ENCODE measurements around the gene KIF16B. TPM values are rescaled to one million over a fixed set of nuclear protein-coding genes. Genes with fewer than 3 reads are reported as not detected.

Gene KIF16B
- total RNA-seq, 1 experiment from 2014 or later: 7.6 TPM

DNA sequence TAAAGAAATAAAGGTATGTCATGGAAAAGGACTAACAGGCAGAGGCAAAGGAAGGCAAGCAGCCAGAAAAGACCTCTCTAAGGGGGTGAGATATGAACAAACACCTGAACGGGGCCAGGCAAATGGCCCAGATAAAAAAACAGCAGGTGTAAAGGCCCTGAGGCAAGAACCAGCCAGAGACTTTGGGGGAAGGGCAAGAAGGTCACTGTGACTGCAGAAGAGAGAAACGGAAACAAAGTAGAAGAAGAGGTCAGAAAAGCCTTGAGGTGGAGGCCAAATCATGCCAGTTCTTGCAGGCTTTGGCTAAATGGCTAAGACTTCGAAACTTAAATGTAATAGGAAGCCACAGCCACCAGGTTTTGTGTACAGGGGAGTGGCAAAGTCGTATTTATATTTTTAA lies 30.8 kb downstream of the KIF16B start:
- ATAC-seq (no peak), DNase-seq (ENCODE audit: low spot score) (no peak)
- Mint-ChIP-seq H3K27ac (no peak overlapping the region), H3K9me3 (no peaks in the 10 kb centered on the region), H3K4me3 (no peak overlapping the region), H3K27me3 (ENCODE audit: low read depth) (no peaks in the 10 kb centered on the region), H3K4me1 (peaks cover 19% of the 10 kb centered on the region), H3K36me3 (no peaks in the 10 kb centered on the region)
- TF ChIP-seq CREB1 (CRISPR knock-in tag; IDR thresholded peaks at IDR 0.05) (no peak), CTCF (IDR thresholded peaks at IDR 0.05) (no peak), KAT7 (CRISPR knock-in tag; IDR thresholded peaks at IDR 0.05; ENCODE audit: borderline replicate concordance) (no peak), FOXK1 (CRISPR knock-in tag; IDR thresholded peaks at IDR 0.05) (no peak), JUN (CRISPR knock-in tag; IDR thresholded peaks at IDR 0.05) (no peak), IRF2 (CRISPR knock-in tag; IDR thresholded peaks at IDR 0.05; ENCODE audit: borderline replicate concordance, low read depth) (no peak), ZNF138 (CRISPR knock-in tag; conservative IDR thresholded peaks at IDR 0.05) (no peak), SMAD4 (CRISPR knock-in tag; IDR thresholded peaks at IDR 0.05) (no peak), GTF2I (CRISPR knock-in tag; conservative IDR thresholded peaks at IDR 0.05) (no peak), ERG (CRISPR knock-in tag; IDR thresholded peaks at IDR 0.05) (no peak), ZNF423 (CRISPR knock-in tag; IDR thresholded peaks at IDR 0.05) (no peak), ATF3 (CRISPR knock-in tag; conservative IDR thresholded peaks at IDR 0.05) (no peak)
- TF ChIP-seq, protein P1, sequence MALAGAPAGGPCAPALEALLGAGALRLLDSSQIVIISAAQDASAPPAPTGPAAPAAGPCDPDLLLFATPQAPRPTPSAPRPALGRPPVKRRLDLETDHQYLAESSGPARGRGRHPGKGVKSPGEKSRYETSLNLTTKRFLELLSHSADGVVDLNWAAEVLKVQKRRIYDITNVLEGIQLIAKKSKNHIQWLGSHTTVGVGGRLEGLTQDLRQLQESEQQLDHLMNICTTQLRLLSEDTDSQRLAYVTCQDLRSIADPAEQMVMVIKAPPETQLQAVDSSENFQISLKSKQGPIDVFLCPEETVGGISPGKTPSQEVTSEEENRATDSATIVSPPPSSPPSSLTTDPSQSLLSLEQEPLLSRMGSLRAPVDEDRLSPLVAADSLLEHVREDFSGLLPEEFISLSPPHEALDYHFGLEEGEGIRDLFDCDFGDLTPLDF (CRISPR knock-in tag; IDR thresholded peaks at IDR 0.05): no peak
- POLR2A ChIA-PET: no interaction called here
- CTCF ChIA-PET: interaction anchor here (0.9 kb wide), 1 partner anchor 8 kb away, joined by 3 read pairs; no protein-coding TSS in a partner anchor

GRCh38 chr20:16541878-16542277 lies 31.4 kb downstream of the KIF16B start:
- CTCF ChIA-PET: interaction anchor here (0.5 to 0.9 kb wide), 2 partner anchors 9 to 842 kb away, joined by 3 to 4 read pairs; no protein-coding TSS in a partner anchor
- TF ChIP-seq GABPB1 (CRISPR knock-in tag; IDR thresholded peaks at IDR 0.05) (no peak), TP53 (CRISPR knock-in tag; IDR thresholded peaks at IDR 0.05) (no peak), CDX4 (CRISPR knock-in tag; IDR thresholded peaks at IDR 0.05; ENCODE audit: borderline replicate concordance) (no peak)
- H3K36me3 Mint-ChIP-seq: no peaks in the 10 kb centered on the region
- H3K4me1 Mint-ChIP-seq: peaks cover 18% of the 10 kb centered on the region
- H3K27me3 Mint-ChIP-seq (ENCODE audit: low read depth): no peaks in the 10 kb centered on the region
- no peak overlapping the region for H3K4me3 Mint-ChIP-seq
- DNase-seq (ENCODE audit: low spot score) (no peak), ATAC-seq (peak; percentile 36; the same call in 1 of the 2 replicates)
- H3K9me3 Mint-ChIP-seq: no peaks in the 10 kb centered on the region
- POLR2A ChIA-PET: no interaction called here
- H3K27ac Mint-ChIP-seq: no peak overlapping the region

- Mint-ChIP-seq H3K4me1 (peaks cover 18% of the 10 kb centered on the region), H3K4me3 (no peak overlapping the region), H3K27ac (no peak overlapping the region), H3K9me3 (no peaks in the 10 kb centered on the region), H3K27me3 (ENCODE audit: low read depth) (no peaks in the 10 kb centered on the region), H3K36me3 (no peaks in the 10 kb centered on the region)
- DNase-seq (ENCODE audit: low spot score) (no peak), ATAC-seq (no peak)
- POLR2A ChIA-PET: no interaction called here
- CTCF ChIA-PET: no interaction called here
- TF ChIP-seq ZBTB21 (CRISPR knock-in tag; IDR thresholded peaks at IDR 0.05; ENCODE audit: borderline replicate concordance) (no peak), MXD4 (CRISPR knock-in tag; IDR thresholded peaks at IDR 0.05; ENCODE audit: borderline replicate concordance) (no peak), MLX (CRISPR knock-in tag; IDR thresholded peaks at IDR 0.05) (no peak), NFATC4 (CRISPR knock-in tag; IDR thresholded peaks at IDR 0.05) (no peak), RELA (CRISPR knock-in tag; IDR thresholded peaks at IDR 0.05; ENCODE audit: borderline replicate concordance) (no peak), CREB1 (CRISPR knock-in tag; IDR thresholded peaks at IDR 0.05) (no peak), NR1H2 (CRISPR knock-in tag; IDR thresholded peaks at IDR 0.05) (no peak), ZNF317 (CRISPR knock-in tag; IDR thresholded peaks at IDR 0.05; ENCODE audit: borderline replicate concordance, low read depth) (no peak), ATF3 (CRISPR knock-in tag; conservative IDR thresholded peaks at IDR 0.05) (no peak)
- TF ChIP-seq, protein P2, sequence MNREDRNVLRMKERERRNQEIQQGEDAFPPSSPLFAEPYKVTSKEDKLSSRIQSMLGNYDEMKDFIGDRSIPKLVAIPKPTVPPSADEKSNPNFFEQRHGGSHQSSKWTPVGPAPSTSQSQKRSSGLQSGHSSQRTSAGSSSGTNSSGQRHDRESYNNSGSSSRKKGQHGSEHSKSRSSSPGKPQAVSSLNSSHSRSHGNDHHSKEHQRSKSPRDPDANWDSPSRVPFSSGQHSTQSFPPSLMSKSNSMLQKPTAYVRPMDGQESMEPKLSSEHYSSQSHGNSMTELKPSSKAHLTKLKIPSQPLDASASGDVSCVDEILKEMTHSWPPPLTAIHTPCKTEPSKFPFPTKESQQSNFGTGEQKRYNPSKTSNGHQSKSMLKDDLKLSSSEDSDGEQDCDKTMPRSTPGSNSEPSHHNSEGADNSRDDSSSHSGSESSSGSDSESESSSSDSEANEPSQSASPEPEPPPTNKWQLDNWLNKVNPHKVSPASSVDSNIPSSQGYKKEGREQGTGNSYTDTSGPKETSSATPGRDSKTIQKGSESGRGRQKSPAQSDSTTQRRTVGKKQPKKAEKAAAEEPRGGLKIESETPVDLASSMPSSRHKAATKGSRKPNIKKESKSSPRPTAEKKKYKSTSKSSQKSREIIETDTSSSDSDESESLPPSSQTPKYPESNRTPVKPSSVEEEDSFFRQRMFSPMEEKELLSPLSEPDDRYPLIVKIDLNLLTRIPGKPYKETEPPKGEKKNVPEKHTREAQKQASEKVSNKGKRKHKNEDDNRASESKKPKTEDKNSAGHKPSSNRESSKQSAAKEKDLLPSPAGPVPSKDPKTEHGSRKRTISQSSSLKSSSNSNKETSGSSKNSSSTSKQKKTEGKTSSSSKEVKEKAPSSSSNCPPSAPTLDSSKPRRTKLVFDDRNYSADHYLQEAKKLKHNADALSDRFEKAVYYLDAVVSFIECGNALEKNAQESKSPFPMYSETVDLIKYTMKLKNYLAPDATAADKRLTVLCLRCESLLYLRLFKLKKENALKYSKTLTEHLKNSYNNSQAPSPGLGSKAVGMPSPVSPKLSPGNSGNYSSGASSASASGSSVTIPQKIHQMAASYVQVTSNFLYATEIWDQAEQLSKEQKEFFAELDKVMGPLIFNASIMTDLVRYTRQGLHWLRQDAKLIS (CRISPR knock-in tag; IDR thresholded peaks at IDR 0.05; ENCODE audit: borderline replicate concordance): no peak
These were observed 32.0 kb downstream of the KIF16B start for GRCh38 chr20:16541226-16541625.

Data from WTC11 (cell line).